ENCODE data around the gene KCNJ12.
"Not testable (repeated sequence)": the region's sequence is repeated elsewhere in the genome, so short reads cannot be mapped to it uniquely, and the experiment has no call there.

Gene KCNJ12

GRCh38 chr17:21376081-21376758, at the start of gene KCNJ12:
Gene KCNJ12, plus strand, starts transcription at chr17:21376357. Its CDS starts 38,986 bp downstream, at chr17:21415343.
- no peak for DNase-seq (ENCODE audit: low read depth in 2 of 2)

DNA sequence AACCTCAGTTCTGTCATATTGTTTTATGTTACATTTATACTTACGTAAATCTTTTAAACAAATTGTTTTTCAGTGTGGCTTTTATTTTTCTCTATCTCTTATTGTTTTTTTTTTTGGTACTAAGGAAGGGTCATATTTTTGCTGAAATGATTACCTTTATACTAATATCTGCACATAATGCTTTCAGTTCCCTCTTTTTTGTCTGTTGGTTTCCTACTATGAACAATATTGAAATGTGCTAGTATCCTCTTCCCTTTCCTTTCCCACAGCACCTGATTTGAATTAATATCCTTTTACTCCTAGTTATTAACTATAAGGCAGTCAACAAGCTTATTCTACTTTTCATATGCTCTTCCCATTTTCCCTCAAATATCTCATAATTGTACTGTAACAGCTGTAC, 48.2 kb upstream of the KCNJ12 start:
- not testable (repeated sequence) for DNase-seq (ENCODE audit: low read depth in 2 of 2)

- not testable (repeated sequence) for DNase-seq (ENCODE audit: low read depth in 2 of 2)
These were observed 47.4 kb upstream of the KCNJ12 start for GRCh38 chr17:21328778-21329177.

DNA sequence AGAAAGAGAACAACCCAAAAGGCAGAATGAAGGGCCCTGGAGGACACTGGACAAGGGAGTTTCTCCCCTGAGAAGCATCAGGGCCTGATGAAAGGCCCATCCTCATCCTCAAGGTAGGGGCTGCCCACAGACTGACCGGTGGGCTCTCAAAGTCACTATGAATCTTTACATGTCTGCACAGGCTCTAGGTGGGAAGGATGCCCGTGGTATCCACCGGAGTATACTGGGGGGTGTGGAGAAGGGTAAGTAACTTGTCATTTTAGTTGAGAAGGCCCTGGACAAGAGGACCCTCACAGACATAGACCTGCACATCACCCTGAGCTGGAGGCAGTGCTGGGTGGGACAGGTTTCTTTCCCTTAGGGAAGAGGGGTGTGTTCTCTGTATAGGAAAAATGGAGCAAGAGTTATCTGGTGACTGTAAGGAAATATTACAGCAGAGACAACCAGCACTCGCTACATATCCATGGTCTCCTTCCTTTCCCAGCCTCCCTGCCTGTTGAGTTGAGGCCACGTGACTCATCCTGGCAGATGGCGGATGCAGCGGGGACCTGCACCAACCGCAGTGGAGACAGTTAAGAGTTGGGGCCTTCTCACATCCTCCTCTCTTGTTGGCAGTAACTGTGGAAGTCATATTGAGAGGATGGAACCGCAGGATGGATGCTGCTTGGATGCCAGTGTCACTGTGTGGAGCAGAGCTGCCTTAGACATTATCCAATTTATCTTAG, 45.6 kb upstream of the KCNJ12 start:
- DNase-seq (ENCODE audit: low read depth in 2 of 2): no peak

DNA sequence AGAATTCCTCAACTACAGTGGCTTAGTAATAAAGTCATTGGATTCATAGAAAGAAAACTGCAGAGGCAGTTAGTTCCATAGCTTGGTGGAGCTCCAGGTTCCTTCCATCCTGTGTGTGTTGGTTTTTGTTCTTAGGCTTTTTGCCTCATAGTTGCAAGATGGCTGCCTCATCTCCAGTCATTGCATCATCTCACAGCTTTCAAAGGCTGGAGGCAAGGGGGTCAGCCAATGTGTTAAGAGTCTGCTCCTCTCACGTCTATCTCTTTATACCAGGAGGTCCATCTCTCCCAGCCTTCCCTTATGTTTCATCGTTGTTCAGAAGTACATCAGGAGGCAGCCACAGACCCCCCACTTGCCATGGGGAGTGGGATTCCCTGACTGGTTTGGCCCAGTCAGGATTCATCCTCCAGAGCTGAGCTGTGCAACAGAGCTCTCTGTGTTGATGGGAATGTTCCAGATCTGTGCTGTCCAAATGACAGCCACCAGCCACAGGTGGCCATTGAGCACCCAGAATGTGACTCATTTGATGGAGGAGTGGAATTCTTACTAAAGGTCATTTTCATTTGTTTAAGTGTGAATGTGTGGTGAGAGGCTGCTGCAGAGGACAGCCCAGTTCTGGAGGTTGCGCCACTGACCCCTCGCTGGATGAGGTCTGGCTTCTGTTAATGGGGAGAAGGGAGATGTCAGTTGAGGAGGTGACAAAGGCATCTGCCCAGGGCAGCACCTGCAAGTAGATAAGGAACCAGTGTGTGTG, 39.4 kb upstream of the KCNJ12 start:
- DNase-seq (ENCODE audit: low read depth in 2 of 2): not testable (repeated sequence)

GRCh38 chr17:21337981-21338625, 38.1 kb upstream of the KCNJ12 start:
- DNase-seq (ENCODE audit: low read depth in 2 of 2): not testable (repeated sequence)

DNA sequence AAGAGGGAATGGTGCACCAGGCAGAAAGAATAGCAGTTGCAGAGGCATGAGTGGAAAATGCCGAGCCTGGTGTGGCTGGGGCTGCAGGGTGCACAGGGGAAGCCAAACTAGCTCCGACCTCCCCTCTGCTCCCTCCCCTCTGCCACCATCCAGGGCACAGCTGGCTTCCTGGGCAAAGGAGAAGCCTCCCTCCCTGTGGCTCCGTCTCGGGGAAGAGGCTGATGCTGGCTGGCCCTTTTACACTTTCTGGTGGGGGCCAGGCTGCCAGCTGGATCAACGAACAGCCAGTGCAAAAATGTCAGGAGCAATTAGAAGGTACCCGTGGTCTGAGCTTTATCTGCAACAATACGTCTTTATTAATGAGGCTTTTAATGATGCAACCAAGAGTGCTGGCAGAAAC, 37.1 kb upstream of the KCNJ12 start:
- DNase-seq (ENCODE audit: low read depth in 2 of 2): no peak

DNA sequence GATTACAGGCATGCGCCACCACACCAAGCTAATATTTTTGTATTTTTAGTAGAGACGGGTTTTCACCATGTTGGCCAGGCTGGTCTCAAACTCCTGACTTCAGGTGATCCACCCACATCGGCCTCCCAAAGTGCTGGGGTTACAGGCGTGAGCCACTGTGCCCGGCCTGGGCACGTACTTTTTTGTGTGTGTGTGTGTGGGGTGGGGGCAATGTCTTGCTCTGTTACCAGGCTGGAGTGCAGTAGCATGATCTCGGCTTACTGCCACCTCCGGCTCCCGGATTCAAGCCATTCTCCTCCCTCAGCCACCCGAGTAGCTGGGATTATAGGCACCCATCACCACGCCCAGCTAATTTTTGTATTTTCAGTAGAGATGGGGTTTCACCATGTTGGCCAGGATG, 36.6 kb upstream of the KCNJ12 start:
- DNase-seq (ENCODE audit: low read depth in 2 of 2): not testable (repeated sequence)

DNA sequence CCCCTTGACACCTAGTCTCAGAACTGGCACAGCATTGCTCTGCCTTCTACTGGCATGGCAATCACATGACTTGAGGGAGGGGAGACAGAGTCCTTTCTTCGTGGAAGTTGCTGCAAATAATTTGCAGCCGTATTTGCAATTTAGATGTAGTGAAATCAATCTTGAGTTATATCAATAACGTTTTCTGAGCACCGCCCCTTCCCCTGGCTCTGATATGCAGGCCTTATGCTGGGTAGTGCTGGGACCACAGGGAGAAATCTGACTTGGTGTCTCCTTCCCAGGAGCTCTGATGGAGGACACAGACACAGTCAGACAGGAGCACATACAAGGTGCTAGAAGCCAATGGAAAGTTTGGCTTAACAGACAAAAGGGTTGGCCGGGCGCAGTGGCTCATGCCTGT, 35.8 kb upstream of the KCNJ12 start:
- DNase-seq (ENCODE audit: low read depth in 2 of 2): not testable (repeated sequence)

DNA sequence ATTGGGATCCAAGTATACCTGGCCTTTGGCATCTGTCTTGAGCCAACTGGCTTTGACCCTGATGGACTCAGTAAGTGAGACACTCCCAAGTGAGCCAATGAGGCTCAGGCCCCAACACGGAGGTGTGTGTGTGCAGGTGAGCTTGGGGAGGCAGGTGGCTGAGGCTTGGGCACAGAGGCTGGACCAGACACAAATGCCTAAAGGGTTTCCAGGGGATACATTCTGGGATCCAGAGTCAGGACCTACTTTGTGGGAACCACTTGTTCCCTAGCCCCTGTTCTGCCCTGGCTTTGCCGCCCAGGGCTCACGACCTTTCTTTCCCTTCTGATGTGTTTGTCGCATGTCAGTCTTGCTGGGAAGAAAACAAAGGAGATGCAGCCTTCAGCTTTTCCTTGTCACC, 34.9 kb upstream of the KCNJ12 start:
- DNase-seq (ENCODE audit: low read depth in 2 of 2): not testable (repeated sequence)

DNA sequence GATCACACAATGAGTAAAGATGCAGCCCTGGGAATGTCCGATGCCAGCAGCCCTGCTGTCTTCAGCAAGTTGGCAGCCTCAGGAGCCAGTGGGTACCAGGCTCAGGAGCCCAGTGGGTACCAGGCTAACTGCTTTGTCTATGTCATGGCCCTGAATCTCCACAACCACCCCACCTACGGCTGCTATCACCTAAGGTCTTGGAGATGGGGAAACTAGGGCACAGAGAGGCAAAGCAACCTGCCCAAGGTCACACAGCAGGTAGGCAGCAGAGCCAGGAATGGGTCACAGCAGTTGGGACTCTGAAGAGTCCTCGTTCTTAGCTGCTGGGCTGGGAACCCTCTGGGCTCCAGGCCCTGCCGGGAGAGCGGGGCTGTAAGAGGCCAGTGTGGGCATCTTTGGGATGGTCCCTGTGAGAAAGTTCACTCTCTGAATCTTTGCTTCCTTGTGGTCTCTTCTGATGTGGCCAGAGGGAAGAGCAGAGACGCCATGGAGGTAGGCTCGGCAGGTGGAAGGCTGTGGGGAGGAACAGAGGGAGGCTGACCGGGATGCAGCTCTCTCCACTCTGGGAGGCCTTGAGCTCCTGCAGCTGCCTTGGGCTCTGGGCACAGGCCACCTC, 34.1 kb upstream of the KCNJ12 start:
- DNase-seq (ENCODE audit: low read depth in 2 of 2): not testable (repeated sequence)

- DNase-seq (ENCODE audit: low read depth in 2 of 2): not testable (repeated sequence)
These were observed 32.9 kb upstream of the KCNJ12 start for GRCh38 chr17:21343061-21343949.

DNA sequence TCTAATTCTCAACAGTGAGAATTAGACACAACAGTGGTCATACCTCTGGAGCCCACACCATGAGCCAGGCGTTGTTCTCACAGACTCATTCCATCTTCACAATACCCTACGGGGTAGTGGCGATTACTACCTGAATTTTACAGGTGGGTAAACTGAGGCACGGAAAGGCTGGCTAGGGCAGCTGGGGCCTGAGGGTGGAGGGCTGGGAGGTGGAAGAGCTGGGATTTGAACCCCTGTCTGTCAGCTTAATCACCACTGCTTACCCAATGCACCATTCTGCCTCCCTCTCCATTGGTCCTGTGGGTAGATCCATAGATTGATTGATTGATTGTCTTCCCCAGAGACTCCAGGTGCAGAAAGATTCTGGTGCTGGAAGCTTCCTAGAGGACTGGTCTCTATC, 31.4 kb upstream of the KCNJ12 start:
- not testable (repeated sequence) for DNase-seq (ENCODE audit: low read depth in 2 of 2)

DNA sequence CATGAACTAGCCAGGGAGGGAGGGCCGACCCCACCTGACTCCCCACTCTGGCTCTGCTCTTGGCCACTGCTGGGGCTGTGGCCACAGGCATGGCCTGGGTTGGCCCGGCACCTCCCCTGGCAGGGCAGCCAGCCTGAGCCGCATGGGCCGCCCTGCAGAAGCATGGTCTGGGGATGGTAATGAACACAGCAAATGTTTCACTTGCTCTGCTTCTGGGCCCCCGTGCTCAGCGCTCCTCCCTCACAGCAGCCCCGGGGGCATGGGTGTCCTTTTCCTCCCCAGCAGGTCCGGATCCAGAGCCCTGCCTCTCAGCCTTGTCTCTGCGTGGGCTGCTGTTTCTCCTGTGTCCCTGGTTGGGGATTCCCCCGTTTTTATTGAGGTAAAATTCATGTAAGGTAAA, 30.9 kb upstream of the KCNJ12 start:
- no peak for DNase-seq (ENCODE audit: low read depth in 2 of 2)

GRCh38 chr17:21346107-21346506, 30.1 kb upstream of the KCNJ12 start:
- not testable (repeated sequence) for DNase-seq (ENCODE audit: low read depth in 2 of 2)

DNA sequence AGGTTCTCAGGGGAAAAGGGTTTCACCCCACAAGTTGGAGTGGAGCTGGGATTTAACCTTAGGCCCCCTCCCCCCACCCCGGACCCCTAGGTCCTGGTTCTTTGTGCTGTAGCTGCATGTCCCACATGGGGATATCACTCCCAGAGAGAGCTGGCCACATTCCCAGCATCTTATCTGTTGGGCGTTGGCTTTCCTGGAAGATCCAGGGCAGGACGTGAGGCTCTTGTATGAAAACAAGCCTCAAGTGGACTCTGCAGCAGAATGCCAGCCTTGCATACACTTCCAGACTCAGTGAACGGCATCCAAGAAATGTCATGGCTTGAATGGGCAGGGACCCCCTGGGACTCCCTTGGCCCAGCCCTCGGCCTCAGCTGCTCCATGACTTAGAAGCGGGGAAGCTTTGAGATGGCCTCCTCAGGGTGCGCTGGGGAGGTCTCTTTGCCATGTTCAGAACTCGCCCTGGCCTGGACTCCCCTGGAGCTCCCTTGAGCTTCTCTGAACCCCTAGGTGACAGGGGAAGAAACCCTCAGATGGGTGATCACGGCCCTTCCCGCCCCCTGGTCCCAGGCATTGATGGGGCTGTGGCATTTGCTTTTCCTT, 29.4 kb upstream of the KCNJ12 start:
- not testable (repeated sequence) for DNase-seq (ENCODE audit: low read depth in 2 of 2)

GRCh38 chr17:21347660-21348059, 28.5 kb upstream of the KCNJ12 start:
- DNase-seq (ENCODE audit: low read depth in 2 of 2): not testable (repeated sequence)

GRCh38 chr17:21348081-21348925, 27.9 kb upstream of the KCNJ12 start:
- DNase-seq (ENCODE audit: low read depth in 2 of 2): not testable (repeated sequence)

GRCh38 chr17:21348926-21349261, 27.3 kb upstream of the KCNJ12 start:
- DNase-seq (ENCODE audit: low read depth in 2 of 2): not testable (repeated sequence)

Data from stimulated activated CD4-positive, alpha-beta T cell treated with anti-CD3 and anti-CD28 coated beads, Interleukin-4, amount 100 ng/mL, for 48 hours (primary cell).